NCI-H2196 treated with DMSO at 0.1 percent for 48 hours (cell line): ENCODE results near the gene COL23A1.

ENCODE experiments used
- DNase-seq: peaks from one replicate; lab custom pipeline; 2025; ENCODE audit not compliant: unreplicated experiment; lab: John Stamatoyannopoulos, UW

Gene COL23A1

DNA sequence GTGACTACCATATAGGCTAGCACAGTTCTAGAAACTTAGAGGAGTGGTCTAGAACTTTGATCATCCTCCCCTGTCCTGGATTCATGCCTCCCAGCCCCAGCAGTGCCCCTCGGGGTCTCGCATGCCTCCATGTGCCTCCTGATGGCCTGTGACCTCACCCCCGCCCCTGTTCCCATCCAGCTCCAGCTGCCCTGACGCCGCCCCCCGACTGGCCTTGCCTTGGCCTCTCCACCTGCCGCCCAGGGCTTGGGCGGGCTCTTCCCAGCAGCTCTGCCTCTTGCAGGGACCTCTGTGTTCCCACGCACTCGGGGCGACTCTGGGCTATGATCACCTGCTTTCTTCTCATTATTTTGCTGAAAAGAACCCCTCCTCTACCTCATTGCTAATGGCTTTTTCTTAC, 242.2 kb downstream of the COL23A1 start:
- no peak for DNase-seq

DNA sequence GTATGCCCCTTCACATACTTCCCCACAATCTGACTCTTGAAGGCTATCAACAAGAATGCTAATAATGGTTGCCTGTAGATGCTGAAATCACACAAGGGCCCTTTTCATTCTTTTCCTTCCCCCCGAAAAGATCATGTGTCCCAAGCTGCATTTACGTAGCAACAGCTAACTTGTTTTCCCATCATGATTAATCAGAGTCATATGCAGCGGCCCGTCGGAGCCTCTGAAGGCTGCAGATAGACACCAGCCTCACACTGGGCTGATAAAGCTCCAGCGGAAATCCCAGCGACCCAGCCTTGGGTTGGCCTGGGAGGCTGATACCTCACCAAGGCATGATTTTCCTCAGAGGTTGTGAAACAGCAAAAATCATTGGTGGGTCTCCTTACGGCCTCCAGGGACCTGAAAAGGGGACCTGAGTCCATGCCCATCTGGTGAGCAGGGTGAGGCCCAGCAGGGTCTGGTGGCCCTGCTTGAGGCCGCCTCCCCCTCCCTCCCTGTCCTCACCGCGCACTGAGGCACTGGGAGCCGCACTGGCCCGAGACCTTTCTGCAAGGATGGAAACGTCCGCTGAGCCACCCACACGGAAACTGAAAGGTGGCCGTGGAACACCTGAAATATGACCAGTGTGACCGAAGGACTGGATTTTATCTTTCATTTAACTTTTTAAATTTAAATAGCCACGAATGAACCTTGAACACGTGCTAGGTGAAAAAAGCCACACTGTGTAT, 243.4 kb downstream of the COL23A1 start:
- DNase-seq: no peak

DNA sequence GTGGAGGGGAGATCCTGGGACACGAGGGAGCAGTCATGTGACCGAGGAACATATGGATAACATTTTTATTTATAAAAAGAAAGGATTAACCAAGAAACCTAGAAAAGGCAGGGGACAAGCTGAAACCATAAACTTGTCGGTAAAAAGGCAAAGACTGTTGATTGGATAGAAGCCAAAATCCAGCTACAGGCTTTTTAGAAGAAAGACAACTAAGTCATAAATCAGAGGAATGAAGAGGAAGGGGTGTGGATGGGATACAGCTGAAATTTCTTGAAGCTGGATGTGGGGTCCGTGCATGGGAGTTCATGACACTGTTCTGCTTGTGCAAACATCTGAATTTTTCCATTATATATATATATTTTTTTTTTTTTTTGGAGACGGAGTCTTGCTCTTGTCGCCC, 246.9 kb downstream of the COL23A1 start:
- no peak for DNase-seq

DNA sequence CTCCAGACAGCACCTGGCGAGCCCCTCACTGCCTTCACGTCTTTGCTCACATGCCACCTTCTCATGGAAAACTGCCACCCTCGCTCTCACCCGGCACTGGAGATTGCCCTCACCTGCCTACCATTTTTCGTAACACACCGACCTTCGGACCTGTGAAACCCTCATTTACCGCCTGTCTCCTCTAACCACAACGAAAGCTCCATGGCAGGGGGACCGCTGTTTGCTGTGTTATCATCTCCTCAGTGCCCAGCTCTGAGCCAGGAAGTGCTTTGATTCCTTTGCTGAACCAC, 248.4 kb downstream of the COL23A1 start:
- DNase-seq: no peak

DNA sequence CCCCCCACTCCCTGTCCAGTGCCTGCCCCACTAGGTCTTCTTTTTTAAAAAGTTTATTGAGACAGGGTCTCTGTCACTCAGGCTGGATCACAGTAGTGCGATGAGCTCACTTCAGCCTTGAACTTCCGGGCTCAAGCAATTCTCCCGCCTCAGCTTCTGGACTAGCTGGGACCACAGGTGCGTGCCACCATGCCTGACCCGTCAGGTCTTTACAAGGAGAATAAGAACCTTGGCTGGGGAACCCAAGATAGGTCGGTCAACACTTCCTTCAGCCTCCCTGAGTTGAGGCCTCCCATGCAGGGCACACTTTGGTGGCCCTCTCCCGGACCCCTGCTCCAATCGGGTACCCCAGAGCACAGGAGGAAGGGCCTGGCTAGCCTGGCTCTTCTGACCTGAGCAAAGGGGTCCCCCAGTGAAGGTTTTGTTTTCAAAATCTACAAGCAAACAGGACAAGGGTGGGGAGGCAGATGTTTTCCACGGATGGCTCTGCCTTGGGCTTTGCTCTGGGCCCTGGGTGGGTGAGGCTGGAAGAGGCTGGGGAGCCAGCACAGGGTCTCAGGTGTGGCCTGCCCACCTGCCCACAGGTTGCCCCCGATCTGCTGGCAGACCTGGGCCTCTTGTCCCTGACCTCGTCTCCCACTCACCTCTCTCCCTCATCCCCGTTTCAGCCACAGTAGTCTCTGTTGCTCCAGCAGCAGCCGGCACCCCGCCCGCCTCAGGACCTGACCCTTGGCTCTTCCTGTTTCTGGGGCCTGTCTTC, 248.9 kb downstream of the COL23A1 start:
- DNase-seq: no peak

DNA sequence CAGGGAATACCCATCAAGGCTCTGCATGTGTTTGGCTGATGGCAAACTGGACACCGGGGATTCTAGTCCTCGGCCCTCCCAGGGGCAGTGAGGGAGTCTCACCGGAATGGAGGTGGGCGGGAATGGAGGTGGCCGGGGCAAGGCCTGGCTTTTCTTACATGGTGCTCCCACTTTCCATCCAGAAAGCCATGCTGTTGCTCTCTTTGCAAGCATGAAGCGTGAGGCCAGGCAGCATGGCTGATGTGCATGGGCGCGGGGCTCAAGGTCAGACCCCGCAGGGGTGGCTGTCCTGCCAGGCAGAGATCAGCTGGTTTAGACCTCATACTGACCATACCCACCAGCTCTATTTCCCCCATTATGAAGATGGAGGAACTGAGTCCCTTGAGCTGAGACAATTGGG, 249.6 kb downstream of the COL23A1 start:
- DNase-seq: no peak

DNA sequence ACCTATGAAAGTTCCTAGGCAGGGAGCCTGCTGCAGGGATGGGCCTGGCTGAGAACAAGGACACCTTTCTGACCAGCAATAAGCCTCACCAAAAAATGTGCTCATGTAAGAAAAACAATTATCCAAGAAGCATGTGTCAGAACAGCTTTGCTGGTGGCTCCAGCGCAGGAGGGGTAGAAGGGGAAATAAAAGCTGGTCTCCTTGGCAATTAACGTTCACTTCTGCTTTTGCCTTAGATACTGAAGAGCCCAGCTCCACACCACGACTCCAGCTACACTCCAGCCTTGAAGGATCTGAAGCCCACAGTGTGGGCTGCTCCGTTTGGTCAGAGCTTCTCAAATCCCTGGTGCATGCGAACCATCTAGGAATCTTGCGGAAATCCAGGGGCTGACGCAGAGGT, 250.0 kb downstream of the COL23A1 start:
- DNase-seq: no peak

DNA sequence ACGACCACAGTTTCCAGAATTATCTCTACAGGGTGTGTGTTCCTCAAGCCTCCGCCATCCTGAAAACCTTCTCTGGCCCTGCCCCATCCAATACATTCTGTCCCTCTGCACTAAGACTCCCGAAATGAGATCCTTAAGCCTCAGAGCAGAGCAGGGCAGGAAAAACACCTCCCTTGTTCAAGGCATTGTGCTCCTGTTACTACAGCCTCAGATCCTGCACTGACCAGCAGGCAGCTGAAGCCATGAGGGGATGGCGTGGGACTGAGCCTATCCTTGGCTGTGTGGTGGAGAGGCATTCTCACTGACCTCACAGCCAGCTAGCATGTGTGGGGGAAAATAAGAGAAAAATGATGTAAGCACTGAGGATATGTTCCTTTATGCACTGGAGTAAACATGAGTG, 250.9 kb downstream of the COL23A1 start:
- DNase-seq: no peak

DNA sequence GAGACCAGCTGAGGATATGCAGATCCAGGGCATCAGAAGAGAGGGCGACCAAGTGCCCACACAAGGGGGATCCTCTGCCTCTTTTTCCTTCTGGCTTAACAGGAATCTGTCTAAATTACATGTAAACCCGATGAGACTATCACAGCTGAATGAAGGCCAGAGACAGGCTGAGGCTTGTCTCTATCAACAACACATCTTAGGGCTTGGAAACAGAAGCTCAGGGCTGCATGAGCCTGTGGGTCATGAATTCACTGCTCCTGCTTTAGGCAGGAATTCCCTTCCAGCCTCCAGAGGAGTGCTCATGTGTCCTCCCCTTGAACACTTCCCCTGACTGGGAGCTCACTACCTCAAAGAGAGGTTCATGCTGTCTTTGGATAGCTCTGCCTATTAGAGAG, 251.4 kb downstream of the COL23A1 start:
- DNase-seq: no peak

DNA sequence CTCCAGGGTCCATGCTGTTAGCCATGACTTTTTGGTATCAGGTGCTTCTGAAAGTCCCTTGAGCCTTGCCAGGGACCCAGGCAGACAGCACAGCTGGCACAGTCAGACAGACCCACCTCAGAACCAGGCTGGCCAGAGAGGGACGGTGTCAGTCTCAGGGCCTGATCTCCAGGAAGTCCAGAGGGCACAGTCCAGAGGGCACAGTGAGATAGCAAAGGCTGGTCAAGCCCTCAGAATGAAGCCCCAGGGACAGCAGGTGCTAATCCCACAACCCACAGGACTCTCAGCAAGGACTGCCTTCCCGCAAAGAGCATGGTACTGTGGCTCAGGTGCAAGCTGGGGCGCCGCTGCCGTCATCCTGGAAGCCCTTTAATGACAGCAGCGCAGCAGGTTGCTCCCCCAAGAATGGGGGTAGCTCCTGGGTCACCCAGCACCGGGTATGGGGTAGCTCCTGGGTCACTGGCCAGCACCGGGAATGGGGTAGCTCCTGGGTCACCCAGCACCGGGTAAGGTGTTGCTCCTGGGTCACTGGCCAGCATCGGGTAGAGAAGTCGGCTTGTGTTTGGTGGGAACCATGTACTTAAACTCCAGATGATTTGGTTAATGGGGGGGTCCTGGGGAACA, 252.0 kb downstream of the COL23A1 start:
- no peak for DNase-seq

DNA sequence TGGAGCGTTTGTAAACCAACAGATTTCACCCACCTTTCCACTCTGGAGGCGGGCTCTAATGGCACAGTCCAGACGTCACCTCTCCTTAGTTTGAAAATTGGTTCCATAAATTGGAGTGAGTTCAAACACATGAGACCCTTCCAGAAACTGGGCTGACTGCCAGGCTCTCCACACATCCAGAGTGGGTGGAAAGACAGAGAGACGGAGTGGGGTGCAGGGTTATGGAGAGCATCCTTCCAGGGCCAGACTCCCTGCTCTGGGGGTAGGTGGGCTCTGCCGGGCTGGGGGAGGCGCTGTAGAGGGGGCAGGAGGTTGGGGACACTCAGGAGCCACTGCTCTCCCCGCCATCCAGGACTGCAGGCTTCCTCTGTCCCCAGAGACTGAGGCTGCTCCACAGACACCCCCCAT, 252.9 kb downstream of the COL23A1 start:
- no peak for DNase-seq

DNA sequence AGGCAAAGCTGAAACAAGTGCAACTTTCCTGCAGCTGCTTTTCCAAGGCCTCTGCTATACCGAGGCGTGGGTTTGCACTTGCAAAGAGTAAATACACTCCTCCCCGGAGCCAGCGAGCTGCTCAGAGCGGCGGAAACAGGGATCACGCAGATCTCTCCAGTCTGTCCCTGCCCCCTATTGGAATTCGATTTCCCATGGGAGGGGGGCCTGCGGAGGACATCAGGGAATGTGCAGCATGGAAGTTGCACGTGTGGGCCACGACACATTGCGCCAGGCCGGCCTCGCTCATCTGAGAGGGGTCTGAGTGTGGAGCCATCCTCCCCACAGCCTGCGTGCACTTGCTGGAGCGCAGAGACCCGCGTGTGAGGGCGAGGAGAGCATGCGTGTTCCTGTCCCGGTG, 253.3 kb downstream of the COL23A1 start:
- no peak for DNase-seq

DNA sequence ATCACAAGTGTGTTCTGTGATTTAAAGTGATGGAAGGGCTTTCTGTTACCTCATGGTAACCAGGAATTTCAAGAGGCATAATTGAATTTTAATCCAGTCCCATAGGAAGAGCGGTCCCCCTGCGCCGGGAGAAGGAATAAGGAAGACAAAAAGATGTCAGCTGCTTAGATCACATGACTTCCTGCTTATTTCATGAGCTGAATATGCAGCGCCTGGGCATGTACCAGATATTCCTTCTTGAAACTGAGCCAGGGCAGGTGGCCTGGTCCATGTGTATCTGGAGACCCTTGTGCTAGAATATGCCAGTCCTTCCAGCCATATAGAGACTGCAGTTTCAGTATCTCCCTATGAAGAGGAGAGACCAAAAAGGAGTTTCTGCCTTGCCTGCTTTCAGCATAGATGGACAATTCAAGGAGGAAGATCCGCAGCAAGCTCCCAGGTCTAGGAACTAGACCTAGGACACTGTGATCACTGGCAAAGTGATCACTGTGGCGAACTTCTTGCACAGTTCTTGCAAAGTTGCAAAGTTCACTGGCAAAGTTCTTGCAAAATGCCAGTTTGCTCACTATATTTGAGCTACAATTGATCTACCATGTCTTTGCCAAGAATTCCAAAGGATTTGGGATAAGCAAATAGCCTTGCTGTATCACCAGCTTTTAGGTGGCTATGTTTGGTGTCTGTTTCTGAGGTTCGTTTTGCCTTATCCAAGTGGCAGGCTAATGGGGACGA, 254.7 kb downstream of the COL23A1 start:
- DNase-seq: no peak

DNA sequence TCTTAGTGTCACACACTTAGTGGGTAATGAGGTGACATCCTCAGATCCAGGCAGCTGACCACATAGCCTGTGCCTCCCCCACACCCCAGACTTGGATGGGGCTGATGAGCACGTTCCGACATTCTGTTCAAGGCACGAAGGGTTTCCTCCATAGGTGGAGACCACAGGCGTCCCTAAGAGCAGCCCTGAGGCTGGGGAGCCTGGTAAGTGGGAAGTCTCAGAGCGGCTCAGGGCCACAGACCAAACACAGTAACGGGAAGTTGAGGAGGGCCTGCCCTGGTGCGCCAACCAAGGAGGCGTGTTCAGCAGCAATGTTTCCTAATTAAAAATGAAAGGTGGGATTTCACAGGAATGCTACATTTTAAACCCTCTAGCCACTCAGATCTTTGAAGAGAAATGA, 255.3 kb downstream of the COL23A1 start:
- DNase-seq: no peak

DNA sequence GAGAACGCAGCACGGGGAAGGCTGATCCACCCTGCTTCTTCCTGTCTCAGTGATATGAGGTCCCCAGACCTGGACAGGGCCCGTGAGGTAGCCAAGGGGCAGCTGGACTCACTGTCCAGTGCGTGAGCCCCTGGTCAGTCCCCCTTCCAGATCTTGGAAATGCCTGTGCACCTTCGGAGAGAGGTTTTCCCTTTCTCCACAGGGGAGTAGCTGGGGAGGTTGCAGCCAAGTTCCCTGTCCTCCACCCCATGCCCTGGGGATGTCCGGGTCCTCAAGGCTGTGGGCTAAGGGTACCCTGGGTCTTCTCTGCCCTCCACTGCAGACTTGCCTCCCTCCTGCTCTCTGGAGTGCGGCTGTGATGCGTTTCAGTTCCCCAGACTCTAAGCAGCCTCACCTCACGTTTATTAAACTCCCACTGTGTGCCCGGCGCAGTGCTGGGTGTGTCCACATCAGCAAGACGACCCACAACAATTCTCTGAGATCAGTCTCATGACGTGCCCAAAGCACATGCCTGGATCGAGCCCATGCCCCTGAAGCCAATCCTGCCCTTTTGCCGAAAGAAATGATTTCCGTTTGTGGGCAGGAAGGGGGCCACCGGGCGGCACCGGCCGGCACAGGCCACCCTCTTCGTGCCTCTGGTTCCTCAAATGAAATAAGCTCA, 256.2 kb downstream of the COL23A1 start:
- DNase-seq: no peak

DNA sequence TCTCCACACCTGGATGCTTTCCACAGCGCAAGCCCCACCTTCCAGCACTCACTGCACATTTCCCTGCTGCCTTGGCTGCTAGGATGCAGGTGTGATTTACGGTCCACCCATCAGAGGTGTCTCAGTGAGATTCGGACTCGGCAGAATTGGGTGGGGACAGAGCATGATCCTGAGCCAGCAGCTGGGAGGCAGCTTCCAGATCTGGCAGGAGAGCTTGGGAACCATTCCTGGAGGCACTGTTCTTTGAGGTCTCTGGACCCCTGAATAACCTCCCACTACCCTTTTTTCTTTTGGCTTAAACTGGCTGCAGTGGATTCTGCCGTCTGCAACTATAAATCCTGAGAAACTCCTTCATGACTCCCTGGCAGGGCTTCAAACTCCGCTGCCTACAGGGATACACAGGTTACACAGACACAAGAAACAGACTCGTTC, 258.0 kb downstream of the COL23A1 start:
- no peak for DNase-seq

DNA sequence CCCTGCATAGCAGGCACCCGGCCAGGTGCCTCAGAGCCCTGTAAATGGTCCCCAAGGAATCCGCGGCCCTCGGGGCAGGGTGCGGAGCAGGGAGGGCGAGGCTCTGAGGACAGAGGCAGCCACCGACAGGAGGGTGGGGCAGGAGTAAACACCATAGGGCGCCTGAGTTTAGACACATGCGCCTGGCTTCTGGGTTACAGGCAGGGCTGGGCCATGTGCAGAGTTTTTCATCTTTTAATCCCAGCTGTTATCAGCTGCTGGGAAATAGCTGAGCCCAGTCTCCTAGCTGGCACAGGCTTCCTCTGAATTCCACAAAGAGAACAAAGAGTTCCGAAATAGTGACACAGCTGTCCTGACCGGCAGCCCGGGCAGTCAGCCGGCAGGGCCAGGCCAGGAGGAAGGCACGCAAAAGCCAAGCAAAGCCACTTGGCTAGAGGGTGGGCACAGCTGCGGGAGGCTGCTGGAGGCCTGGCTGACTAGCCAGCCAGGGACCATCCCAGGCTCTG, 258.6 kb downstream of the COL23A1 start:
- no peak for DNase-seq

DNA sequence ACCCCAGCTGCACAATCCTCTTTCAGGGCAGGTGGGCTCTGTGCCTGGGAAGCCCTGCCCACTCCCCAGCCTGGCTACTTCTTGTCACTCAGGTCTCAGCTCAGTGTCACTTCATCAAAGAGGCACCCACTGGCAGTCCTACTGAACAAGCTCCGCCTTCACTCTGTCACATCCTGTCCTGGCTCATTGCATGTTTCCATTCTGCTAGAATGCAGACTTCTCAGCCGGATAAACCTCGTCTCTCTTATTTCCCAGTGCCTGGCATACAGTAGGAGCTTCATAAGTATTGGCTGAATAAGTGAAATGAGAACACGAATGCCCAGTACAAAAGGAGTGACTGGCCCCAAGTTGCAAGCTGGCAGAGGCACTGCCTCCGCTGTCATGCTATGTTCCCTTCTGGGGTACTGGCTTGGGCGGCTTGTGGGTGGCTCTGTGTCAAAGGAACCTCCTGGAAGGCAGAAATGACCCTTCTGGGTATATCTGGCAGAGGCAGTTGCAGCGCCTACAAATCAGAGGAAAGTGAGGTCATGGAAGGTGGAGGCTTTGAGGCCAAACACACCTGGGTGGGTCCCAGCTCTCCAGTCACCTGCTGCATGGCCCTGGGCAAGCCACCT, 259.3 kb downstream of the COL23A1 start:
- DNase-seq: no peak

DNA sequence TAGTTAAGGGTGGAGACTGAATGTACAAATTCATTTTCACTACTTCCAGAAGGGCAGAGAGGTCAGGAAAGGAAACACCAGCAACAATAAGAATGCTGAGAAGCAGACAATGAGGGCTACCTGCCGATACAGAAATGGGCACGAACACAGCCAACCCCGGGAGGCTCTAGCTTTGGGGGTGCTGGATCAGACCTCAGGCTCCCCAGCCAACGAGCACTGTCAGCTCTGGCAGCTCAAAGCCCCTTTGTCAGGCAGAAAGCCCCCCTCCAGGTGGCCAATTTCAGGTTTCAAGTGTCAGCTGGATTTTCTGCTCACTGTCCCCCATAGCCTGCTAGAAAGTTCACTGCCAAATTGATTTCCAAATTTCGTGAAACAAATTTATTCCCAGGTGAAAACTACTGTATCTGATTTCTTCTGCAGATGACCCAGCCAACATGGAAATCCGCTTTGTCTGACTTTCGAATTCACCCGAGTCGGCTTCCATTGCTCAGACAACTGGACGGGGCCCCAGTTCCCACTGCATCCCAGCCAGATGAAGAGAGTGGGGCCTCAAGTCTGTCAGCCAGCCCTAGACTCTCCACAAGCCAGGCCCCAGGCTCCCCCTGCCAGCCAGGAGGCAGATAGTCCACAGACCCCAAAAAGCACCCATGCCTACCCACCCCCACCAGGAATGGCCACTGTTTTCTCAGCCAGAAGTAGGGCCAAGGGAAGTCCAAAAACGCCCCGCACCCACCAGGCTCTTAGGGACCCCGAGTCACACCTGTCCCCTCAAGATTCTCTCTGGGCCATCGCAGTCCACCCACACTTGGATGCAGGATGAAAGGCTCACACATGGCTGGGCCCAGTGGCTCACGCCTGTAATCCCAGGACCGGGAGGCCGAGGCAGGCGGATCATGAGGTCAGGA, 261.1 kb downstream of the COL23A1 start:
- no peak for DNase-seq
